CD14-positive monocyte (primary cell): ENCODE results near the gene ACADS. TPM values are rescaled to one million over a fixed set of nuclear protein-coding genes. Genes with fewer than 3 reads are reported as not detected.

Experiments used
- DNase-seq, 3 donors: peaks; one replicate each; pipeline ENCODE4 v3.0.0-alpha.2; 2011 to 2022
- H2AFZ ChIP-seq: 2 replicates; pipeline ENCODE4 v1.6.0; 2012; ENCODE audit warnings: mild to moderate bottlenecking, low read depth, low read length, inconsistent platforms; ENCODE audit not compliant: insufficient read depth, poor library complexity, severe bottlenecking
- H3K27ac ChIP-seq, 2 donors: 1 replicate in 1 of 2; 2 replicates in 1 of 2; pipeline ENCODE4 v1.5.1; 2012 to 2013; ENCODE audit warnings: low read length in 2 of 2, control low read depth in 1 of 2, inconsistent platforms in 1 of 2, low read depth in 1 of 2, mild to moderate bottlenecking in 1 of 2
- H3K27me3 ChIP-seq, 2 donors: one replicate each; pipeline versions ENCODE4 v1.6.0 to v1.6.1; 2011 to 2013; ENCODE audit warnings: low read length in 2 of 2; ENCODE audit not compliant: control insufficient read depth in 2 of 2, insufficient read depth in 2 of 2
- H3K36me3 ChIP-seq, 2 donors: replicated peaks in 1 of 2; 1 replicate in 1 of 2; 2 replicates in 1 of 2; pipeline versions ENCODE4 v1.5.1 to v1.6.1; 2012 to 2013; ENCODE audit warnings: low read length in 2 of 2, control low read depth in 1 of 2, inconsistent platforms in 1 of 2, mild to moderate bottlenecking in 1 of 2; ENCODE audit not compliant: insufficient read depth in 2 of 2, control insufficient read depth in 1 of 2
- H3K4me1 ChIP-seq, 2 donors: 1 replicate in 1 of 2; 2 replicates in 1 of 2; pipeline versions ENCODE4 v1.5.1 to v1.6.1; 2012 to 2013; ENCODE audit warnings: low read length in 2 of 2, control low read depth in 1 of 2, inconsistent platforms in 1 of 2, mild to moderate bottlenecking in 1 of 2, moderate library complexity in 1 of 2; ENCODE audit not compliant: insufficient read depth in 2 of 2, control insufficient read depth in 1 of 2
- H3K4me2 ChIP-seq: replicated peaks from 2 replicates; pipeline ENCODE3; 2012; ENCODE audit warnings: low read length, moderate library complexity, mild to moderate bottlenecking; ENCODE audit not compliant: poor library complexity, severe bottlenecking; ENCODE audit errors: extremely low read depth
- H3K4me3 ChIP-seq, 3 experiments: fragments of 200-600 bp in 1 of 3; sonication (generic) in 1 of 3; replicated peaks in 1 of 3; 1 replicate in 2 of 3; 2 replicates in 1 of 3; pipeline ENCODE4 v1.5.1; 2011 to 2013; ENCODE audit warnings: low read length in 3 of 3, mild to moderate bottlenecking in 3 of 3, control low read depth in 2 of 3, low read depth in 2 of 3, inconsistent platforms in 1 of 3, moderate library complexity in 1 of 3
- H3K79me2 ChIP-seq: 2 replicates; pipeline ENCODE4 v1.6.0; 2012; ENCODE audit warnings: mild to moderate bottlenecking, control low read depth, inconsistent platforms, low read length, moderate library complexity; ENCODE audit not compliant: insufficient read depth
- H3K9ac ChIP-seq: 2 replicates; pipeline ENCODE4 v1.6.0; 2017; ENCODE audit warnings: low read length, mild to moderate bottlenecking; ENCODE audit not compliant: insufficient read depth, poor library complexity, severe bottlenecking
- H3K9me3 ChIP-seq, 2 donors: replicated peaks in 1 of 2; 1 replicate in 1 of 2; 2 replicates in 1 of 2; pipeline versions ENCODE4 v1.5.1 to v1.6.1; 2012 to 2013; ENCODE audit warnings: low read length in 2 of 2, control low read depth in 1 of 2; ENCODE audit not compliant: control insufficient read depth in 1 of 2, insufficient read depth in 1 of 2
- H4K20me1 ChIP-seq: 2 replicates; pipeline ENCODE4 v1.6.0; 2012; ENCODE audit warnings: mild to moderate bottlenecking, low read length, control low read depth, moderate library complexity; ENCODE audit not compliant: insufficient read depth
- H3K27ac Mint-ChIP-seq, 7 donors: one replicate each; pipeline ENCODE4 v1.8.0; 2020; ENCODE audit warnings: mild to moderate bottlenecking in 7 of 7, mixed read lengths in 7 of 7, moderate library complexity in 6 of 7, inconsistent platforms in 2 of 7
- H3K27me3 Mint-ChIP-seq, 3 donors: one replicate each; pipeline ENCODE4 v1.8.0; 2021 to 2022; ENCODE audit warnings: low read depth in 3 of 3, mild to moderate bottlenecking in 3 of 3, mixed read lengths in 3 of 3, moderate library complexity in 3 of 3, inconsistent platforms in 1 of 3
- H3K36me3 Mint-ChIP-seq, 2 donors: one replicate each; pipeline ENCODE4 v1.8.0; 2020; ENCODE audit warnings: mixed read lengths in 2 of 2, inconsistent platforms in 1 of 2, mild to moderate bottlenecking in 1 of 2
- H3K4me1 Mint-ChIP-seq: one replicate; pipeline ENCODE4 v1.8.0; 2020; ENCODE audit warnings: mild to moderate bottlenecking, mixed read lengths
- H3K4me3 Mint-ChIP-seq, 2 donors: one replicate each; pipeline ENCODE4 v1.8.0; 2020; ENCODE audit warnings: mild to moderate bottlenecking in 2 of 2, mixed read lengths in 2 of 2, moderate library complexity in 1 of 2
- H3K9me3 Mint-ChIP-seq, 7 donors: one replicate each; pipeline ENCODE4 v1.8.0; 2020 to 2022; ENCODE audit warnings: mixed read lengths in 7 of 7, mild to moderate bottlenecking in 6 of 7, moderate library complexity in 6 of 7, inconsistent platforms in 2 of 7
- WGBS: methylation state at CpG from one replicate; pipeline ENCODE4 v1.1.5; 2013; ENCODE audit warnings: missing lambda C conversion rate; ENCODE audit not compliant: insufficient coverage; 5-methylcytosine and 5-hydroxymethylcytosine counted together
- intact Hi-C, 2 donors: fragments of 100-400 bp; cut with micrococcal nuclease; formaldehyde crosslinking; loops; one replicate each; pipeline versions ENCODE4 v1.15.0 to v1.15.1; 2023
- polyA plus RNA-seq, 3 donors: library from polyadenylated mRNA; depleted of rRNA in 1 of 3; unstranded in 2 of 3; stranded (reverse) in 1 of 3; fragments of 300-500 nt in 2 of 3; fragments of >200 nt in 1 of 3; fragmentation: Illumina TruSeq in 2 of 3; gene quantifications; 1 replicate in 2 of 3; 2 replicates in 1 of 3; pipeline ENCODE4 v1.2.3, GENCODE V29; 2012 to 2021
- TF ChIP-seq, protein P1 (sequence below): fragments of 200-600 bp; IDR thresholded peaks from one replicate; pipeline ENCODE4 v1.8.0; 2022; ENCODE audit warnings: antibody characterized with exemption, mild to moderate bottlenecking

ACADS gene
- polyA plus RNA-seq, 3 donors, result 9.2 to 25.1 (median 18.2) TPM

DNA sequence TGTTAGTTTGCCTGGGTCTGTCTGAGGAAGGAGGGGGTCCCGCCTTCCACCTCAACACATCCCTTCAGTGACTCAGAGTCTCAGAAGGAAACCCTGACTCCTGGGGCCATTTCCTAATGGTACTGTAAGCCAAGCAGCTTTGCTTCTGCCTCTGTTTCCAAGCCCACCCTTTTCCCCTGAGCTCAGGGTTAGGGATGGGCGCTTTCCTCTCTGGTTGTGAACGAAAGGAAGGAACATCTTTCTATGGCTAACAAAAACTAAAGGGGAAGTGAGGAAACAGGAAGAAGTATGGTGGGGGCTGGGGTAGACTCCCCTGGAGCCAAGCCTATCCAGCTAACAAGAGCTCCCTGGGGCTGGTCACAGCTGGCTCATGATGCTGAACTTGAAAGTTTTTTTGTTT is 27.0 kb upstream of the ACADS start:
- Histone ChIP-seq H3K27me3 (no peaks in the 10 kb centered on the region), H3K4me3 (peak overlapping the region in 1 of 3 experiments; percentile 41), H3K4me1 (peaks cover 21 to 25% of the 10 kb centered on the region in 2 donors), H3K9me3 (no peaks in the 10 kb centered on the region), H3K36me3 (peaks cover 61 to 84% of the 10 kb centered on the region in 2 donors), H4K20me1 (peaks cover 5% of the 10 kb centered on the region), H3K9ac (peak overlapping the region; percentile 32), H2AFZ (peak overlapping the region; percentile 61), H3K27ac (peak overlapping the region; percentile 67 to 86), H3K4me2 (peak overlapping the region; percentile 51), H3K79me2 (peaks cover 31% of the 10 kb centered on the region)
- peaks cover 24% of the 10 kb centered on the region for H3K4me1 Mint-ChIP-seq
- intact Hi-C loops, result no loop called here
- peak overlapping the region; percentile 82 to 95 (median 92) for H3K27ac Mint-ChIP-seq
- peaks cover 75 to 85% of the 10 kb centered on the region in 2 donors for H3K36me3 Mint-ChIP-seq
- DNase-seq, result peak; percentile 56 to 68 (median 66)
- TF ChIP-seq, protein P1, sequence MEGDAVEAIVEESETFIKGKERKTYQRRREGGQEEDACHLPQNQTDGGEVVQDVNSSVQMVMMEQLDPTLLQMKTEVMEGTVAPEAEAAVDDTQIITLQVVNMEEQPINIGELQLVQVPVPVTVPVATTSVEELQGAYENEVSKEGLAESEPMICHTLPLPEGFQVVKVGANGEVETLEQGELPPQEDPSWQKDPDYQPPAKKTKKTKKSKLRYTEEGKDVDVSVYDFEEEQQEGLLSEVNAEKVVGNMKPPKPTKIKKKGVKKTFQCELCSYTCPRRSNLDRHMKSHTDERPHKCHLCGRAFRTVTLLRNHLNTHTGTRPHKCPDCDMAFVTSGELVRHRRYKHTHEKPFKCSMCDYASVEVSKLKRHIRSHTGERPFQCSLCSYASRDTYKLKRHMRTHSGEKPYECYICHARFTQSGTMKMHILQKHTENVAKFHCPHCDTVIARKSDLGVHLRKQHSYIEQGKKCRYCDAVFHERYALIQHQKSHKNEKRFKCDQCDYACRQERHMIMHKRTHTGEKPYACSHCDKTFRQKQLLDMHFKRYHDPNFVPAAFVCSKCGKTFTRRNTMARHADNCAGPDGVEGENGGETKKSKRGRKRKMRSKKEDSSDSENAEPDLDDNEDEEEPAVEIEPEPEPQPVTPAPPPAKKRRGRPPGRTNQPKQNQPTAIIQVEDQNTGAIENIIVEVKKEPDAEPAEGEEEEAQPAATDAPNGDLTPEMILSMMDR, result no peak
- H3K27me3 Mint-ChIP-seq, result peaks cover 0 to 2% (median 0%) of the 10 kb centered on the region in 3 donors
- peak overlapping the region; percentile 58 to 64 for H3K4me3 Mint-ChIP-seq
- no peaks in the 10 kb centered on the region for H3K9me3 Mint-ChIP-seq
- WGBS, result no CpG with 5 or more reads among the region's 3 CpGs

DNA sequence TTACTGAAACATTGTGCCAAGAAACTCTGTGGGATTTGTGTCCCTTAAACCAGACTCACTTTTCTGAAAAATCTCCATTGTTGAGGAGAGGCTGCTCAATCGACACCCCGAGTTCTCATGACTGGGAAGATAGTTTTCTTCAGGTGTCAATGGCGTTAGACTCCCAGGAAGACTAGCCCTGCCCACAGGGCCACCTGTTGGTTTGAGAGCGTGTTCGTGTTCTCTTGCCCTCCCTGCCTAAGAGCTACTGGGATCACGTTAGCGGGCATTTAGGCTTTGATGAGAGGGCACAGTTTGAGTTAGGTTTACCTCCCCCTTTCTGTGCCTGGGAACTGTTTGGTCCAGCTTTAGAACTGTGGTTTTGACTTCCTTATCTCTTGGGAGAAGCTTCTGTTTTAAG is 26.1 kb upstream of the ACADS start:
- Mint-ChIP-seq H3K4me1 (peaks cover 24% of the 10 kb centered on the region), H3K27me3 (no peaks in the 10 kb centered on the region), H3K4me3 (no peak overlapping the region), H3K9me3 (no peaks in the 10 kb centered on the region), H3K27ac (peak overlapping the region; percentile 60 to 95 (median 84)), H3K36me3 (peaks cover 70 to 79% of the 10 kb centered on the region in 2 donors)
- peaks cover 22% of the 10 kb centered on the region for H3K79me2 ChIP-seq
- H3K4me3 ChIP-seq, result no peak overlapping the region
- TF ChIP-seq, protein P1, result no peak
- H3K27me3 ChIP-seq, result no peaks in the 10 kb centered on the region
- DNase-seq, result no peak
- 87% methylated on average over 6 of the region's 7 CpGs for WGBS
- no peaks in the 10 kb centered on the region for H4K20me1 ChIP-seq
- no peak overlapping the region for H3K9ac ChIP-seq
- peak overlapping the region; percentile 51 for H3K4me2 ChIP-seq
- H3K36me3 ChIP-seq, result peaks cover 52 to 79% of the 10 kb centered on the region in 2 donors
- H3K9me3 ChIP-seq, result no peaks in the 10 kb centered on the region
- intact Hi-C loops, result no loop called here
- H3K27ac ChIP-seq, result peak overlapping the region; percentile 67 to 86
- H3K4me1 ChIP-seq, result peaks cover 21 to 25% of the 10 kb centered on the region in 2 donors
- H2AFZ ChIP-seq, result no peak overlapping the region
